B cell (primary cell): ENCODE results near the gene UTRN. TPM values are rescaled to one million over a fixed set of nuclear protein-coding genes. Genes with fewer than 3 reads are reported as not detected.

Experiments used
- ATAC-seq: fragments of 200-7000 bp; cut with Tn5 transposase; one replicate; pipeline ENCODE4 v1.10.0; 2021; ENCODE audit warnings: low read depth, mild to moderate bottlenecking, moderate number of reproducible peaks, moderate library complexity
- CTCF ChIA-PET: fragments of 350-600 bp; sonication (Branson Sonifier 250); formaldehyde crosslinking; loops from one replicate; lab custom pipeline; 2021; ENCODE audit warnings: antibody characterized with exemption, inconsistent platforms; lab: Charles Lee
- POLR2A ChIA-PET: fragments of 350-600 bp; sonication (Branson Sonifier 250); formaldehyde crosslinking; loops from one replicate; lab custom pipeline; 2021; ENCODE audit warnings: antibody characterized with exemption; lab: Charles Lee
- DNase-seq: peaks from one replicate; pipeline ENCODE4 v3.0.0; 2013
- H2AFZ ChIP-seq: 2 replicates; pipeline ENCODE4 v1.6.1; 2012; ENCODE audit warnings: mild to moderate bottlenecking, low read depth, low read length; ENCODE audit not compliant: insufficient read depth, poor library complexity, severe bottlenecking
- H3K27ac ChIP-seq, 2 donors: 1 replicate in 1 of 2; 2 replicates in 1 of 2; pipeline ENCODE4 v1.5.1; 2012 to 2013; ENCODE audit warnings: low read length in 2 of 2, mild to moderate bottlenecking in 2 of 2, moderate library complexity in 1 of 2
- H3K27me3 ChIP-seq, 4 experiments: fragments of 200-600 bp in 1 of 4; sonication (generic) in 1 of 4; replicated peaks in 1 of 4; 1 replicate in 2 of 4; 2 replicates in 2 of 4; pipeline versions ENCODE4 v1.6.1 to v1.7.0; 2013 to 2016; ENCODE audit warnings: low read length in 3 of 4, mild to moderate bottlenecking in 2 of 4, mixed read lengths in 1 of 4, moderate library complexity in 1 of 4; ENCODE audit not compliant: insufficient read depth in 4 of 4, control insufficient read depth in 3 of 4; ENCODE audit errors: control extremely low read depth in 1 of 4
- H3K36me3 ChIP-seq, 2 experiments: replicated peaks in 1 of 2; 1 replicate in 1 of 2; 2 replicates in 1 of 2; pipeline versions ENCODE4 v1.6.1 to v1.7.1; 2013; ENCODE audit warnings: low read length in 1 of 2; ENCODE audit not compliant: insufficient read depth in 2 of 2, control insufficient read depth in 1 of 2; ENCODE audit errors: control extremely low read depth in 1 of 2, extremely low read depth in 1 of 2
- H3K4me1 ChIP-seq, 2 donors: fragments of 200-600 bp in 1 of 2; sonication (generic) in 1 of 2; 1 replicate in 1 of 2; 2 replicates in 1 of 2; pipeline versions ENCODE4 v1.5.1 to v1.6.1; 2013 to 2017; ENCODE audit warnings: low read length in 2 of 2; ENCODE audit not compliant: control insufficient read depth in 2 of 2, insufficient read depth in 2 of 2
- H3K4me2 ChIP-seq: replicated peaks from 2 replicates; pipeline ENCODE3; 2012; ENCODE audit warnings: mild to moderate bottlenecking, low read depth, low read length; ENCODE audit not compliant: poor library complexity, severe bottlenecking
- H3K4me3 ChIP-seq, 5 experiments: fragments of 200-600 bp in 1 of 5; sonication (generic) in 1 of 5; 1 replicate in 3 of 5; 2 replicates in 2 of 5; pipeline versions ENCODE4 v1.5.1 to v1.7.0; 2011 to 2016; ENCODE audit warnings: low read length in 4 of 5, mild to moderate bottlenecking in 4 of 5, low read depth in 2 of 5, control low read depth in 1 of 5, moderate library complexity in 1 of 5; ENCODE audit not compliant: insufficient read depth in 1 of 5; ENCODE audit errors: control extremely low read depth in 1 of 5, extremely low read depth in 1 of 5
- H3K79me2 ChIP-seq: fragments of 200-600 bp; sonication (generic); one replicate; pipeline ENCODE4 v1.6.0; 2016; ENCODE audit warnings: low read length; ENCODE audit not compliant: control insufficient read depth, insufficient read depth
- H3K9ac ChIP-seq: fragments of 200-600 bp; sonication (generic); 2 replicates; pipeline ENCODE4 v1.6.1; 2017; ENCODE audit warnings: mild to moderate bottlenecking, low read length, moderate library complexity
- H3K9me3 ChIP-seq, 3 donors: one replicate each; pipeline versions ENCODE4 v1.6.1 to v1.7.1; 2013; ENCODE audit warnings: low read length in 2 of 3; ENCODE audit not compliant: control insufficient read depth in 2 of 3, insufficient read depth in 1 of 3; ENCODE audit errors: control extremely low read depth in 1 of 3
- H4K20me1 ChIP-seq: 2 replicates; pipeline ENCODE4 v1.6.0; 2012; ENCODE audit warnings: mild to moderate bottlenecking, low read length; ENCODE audit not compliant: insufficient read depth, control insufficient read depth, poor library complexity, severe bottlenecking
- H3K27ac Mint-ChIP-seq: one replicate; pipeline ENCODE4 v1.8.0; 2021; ENCODE audit warnings: mixed read lengths
- H3K27me3 Mint-ChIP-seq: one replicate; pipeline ENCODE4 v1.8.0; 2021; ENCODE audit warnings: mixed read lengths
- H3K4me1 Mint-ChIP-seq: one replicate; pipeline ENCODE4 v1.8.0; 2021; ENCODE audit warnings: mixed read lengths
- H3K4me3 Mint-ChIP-seq: one replicate; pipeline ENCODE4 v1.8.0; 2021; ENCODE audit warnings: mixed read lengths
- H3K9me3 Mint-ChIP-seq: one replicate; pipeline ENCODE4 v1.8.0; 2022; ENCODE audit warnings: mixed read lengths; ENCODE audit not compliant: insufficient read depth
- EZH2 ChIP-seq: IDR thresholded peaks from 2 replicates; pipeline ENCODE4 v1.6.1; 2012; ENCODE audit warnings: borderline replicate concordance, low read depth, mild to moderate bottlenecking, moderate library complexity, low read length; ENCODE audit not compliant: insufficient read depth, poor library complexity, severe bottlenecking
- WGBS: methylation state at CpG from one replicate; pipeline ENCODE4 v1.1.5; 2013; ENCODE audit warnings: missing lambda C conversion rate; ENCODE audit not compliant: insufficient coverage; 5-methylcytosine and 5-hydroxymethylcytosine counted together
- intact Hi-C: fragments of 100-400 bp; cut with micrococcal nuclease; formaldehyde crosslinking; loops from one replicate; pipeline ENCODE4 v1.10.0; 2022
- polyA plus RNA-seq: library from polyadenylated mRNA; depleted of rRNA; stranded (reverse); fragments of >200 nt; gene quantifications from 2 replicates; pipeline ENCODE4 v1.2.3, GENCODE V29; 2012
- total RNA-seq, 2 donors: library from RNA; stranded (reverse); fragments of 120-200 nt in 1 of 2; gene quantifications; 1 replicate in 1 of 2; 2 replicates in 1 of 2; pipeline versions ENCODE4 v1.2.3 to v1.2.4, GENCODE V29; 2013 to 2022
- TF ChIP-seq, protein P1 (sequence below): fragments of 200-600 bp; IDR thresholded peaks from one replicate; pipeline ENCODE4 v1.8.0; 2022; ENCODE audit warnings: antibody characterized with exemption, mild to moderate bottlenecking

UTRN gene
- total and polyA plus RNA-seq, 2 donors (not counting 1 experiment from before 2014, with no cell fraction given): 40.0 to 224 TPM

- H4K20me1 ChIP-seq: no peaks in the 10 kb centered on the region
- H3K4me2 ChIP-seq: no peak overlapping the region
- no peak overlapping the region for H3K9ac ChIP-seq
- peaks cover 23% of the 10 kb centered on the region for H3K27me3 Mint-ChIP-seq
- intact Hi-C loops: no loop called here
- H3K9me3 ChIP-seq: peaks cover 4 to 6% (median 5%) of the 10 kb centered on the region in 3 donors
- no peak overlapping the region for H3K4me3 Mint-ChIP-seq
- no peaks in the 10 kb centered on the region for H3K9me3 Mint-ChIP-seq
- POLR2A ChIA-PET: no interaction called here
- 80% methylated on average over 1 of the region's 3 CpGs for WGBS
- H3K36me3 ChIP-seq: no peaks in the 10 kb centered on the region
- TF ChIP-seq, protein P1, sequence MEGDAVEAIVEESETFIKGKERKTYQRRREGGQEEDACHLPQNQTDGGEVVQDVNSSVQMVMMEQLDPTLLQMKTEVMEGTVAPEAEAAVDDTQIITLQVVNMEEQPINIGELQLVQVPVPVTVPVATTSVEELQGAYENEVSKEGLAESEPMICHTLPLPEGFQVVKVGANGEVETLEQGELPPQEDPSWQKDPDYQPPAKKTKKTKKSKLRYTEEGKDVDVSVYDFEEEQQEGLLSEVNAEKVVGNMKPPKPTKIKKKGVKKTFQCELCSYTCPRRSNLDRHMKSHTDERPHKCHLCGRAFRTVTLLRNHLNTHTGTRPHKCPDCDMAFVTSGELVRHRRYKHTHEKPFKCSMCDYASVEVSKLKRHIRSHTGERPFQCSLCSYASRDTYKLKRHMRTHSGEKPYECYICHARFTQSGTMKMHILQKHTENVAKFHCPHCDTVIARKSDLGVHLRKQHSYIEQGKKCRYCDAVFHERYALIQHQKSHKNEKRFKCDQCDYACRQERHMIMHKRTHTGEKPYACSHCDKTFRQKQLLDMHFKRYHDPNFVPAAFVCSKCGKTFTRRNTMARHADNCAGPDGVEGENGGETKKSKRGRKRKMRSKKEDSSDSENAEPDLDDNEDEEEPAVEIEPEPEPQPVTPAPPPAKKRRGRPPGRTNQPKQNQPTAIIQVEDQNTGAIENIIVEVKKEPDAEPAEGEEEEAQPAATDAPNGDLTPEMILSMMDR: no peak
- TF ChIP-seq EZH2: no peak
- H3K27me3 ChIP-seq: peaks cover 0 to 3% (median 0%) of the 10 kb centered on the region in 4 experiments
- H2AFZ ChIP-seq: no peak overlapping the region
- peaks cover 15% of the 10 kb centered on the region for H3K4me1 Mint-ChIP-seq
- DNase-seq (no peak), ATAC-seq (no peak)
- no peak overlapping the region for H3K4me3 ChIP-seq
- H3K79me2 ChIP-seq: no peaks in the 10 kb centered on the region
- H3K4me1 ChIP-seq: peaks cover 0 to 3% of the 10 kb centered on the region in 2 donors
- CTCF ChIA-PET: interaction anchor here (0.7 kb wide), 1 partner anchor 12 kb away, joined by 3 read pairs; no protein-coding TSS in a partner anchor
- H3K27ac Mint-ChIP-seq: no peak overlapping the region
- no peak overlapping the region for H3K27ac ChIP-seq
Measured at GRCh38 chr6:144248476-144249301, 36.4 kb upstream of the UTRN start.

DNA sequence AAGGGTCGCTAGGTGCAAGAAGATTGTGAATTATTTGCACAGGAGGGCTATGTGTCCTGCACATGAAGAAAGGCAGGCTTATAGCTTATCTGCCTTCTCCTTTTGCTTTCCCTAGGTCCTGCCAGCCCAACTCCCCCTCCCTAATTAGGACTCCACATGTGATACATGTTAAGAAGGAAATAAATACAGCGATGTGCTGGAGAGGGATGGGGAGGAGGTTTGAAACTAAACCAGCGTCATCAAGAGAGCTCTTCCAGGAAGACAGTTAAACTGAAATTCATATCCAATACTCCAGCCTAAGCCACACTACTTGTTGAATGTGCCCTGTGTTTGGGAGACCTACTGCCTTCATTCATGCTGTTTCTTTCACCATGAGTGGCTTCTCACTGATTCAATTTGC, 34.9 kb upstream of the UTRN start:
- no peak for ATAC-seq

More for the DNA sequence above, 34.9 kb upstream of the UTRN start:
- no peak overlapping the region for H3K4me3 ChIP-seq
- Mint-ChIP-seq H3K9me3 (no peaks in the 10 kb centered on the region), H3K27me3 (peaks cover 23% of the 10 kb centered on the region), H3K4me1 (peaks cover 15% of the 10 kb centered on the region), H3K27ac (no peak overlapping the region), H3K4me3 (no peak overlapping the region)
- no peaks in the 10 kb centered on the region for H4K20me1 ChIP-seq
- ChIA-PET POLR2A (no interaction called here), CTCF (interaction anchor here (0.6 kb wide), 2 partner anchors 33 to 231 kb away, joined by 3 to 5 read pairs; no protein-coding TSS in a partner anchor)
- no peak overlapping the region for H3K4me2 ChIP-seq
- no peak overlapping the region for H2AFZ ChIP-seq
- no peaks in the 10 kb centered on the region for H3K36me3 ChIP-seq
- intact Hi-C loops: no loop called here
- no peak overlapping the region for H3K27ac ChIP-seq
- peaks cover 4 to 5% (median 5%) of the 10 kb centered on the region in 3 donors for H3K9me3 ChIP-seq
- no CpG with 5 or more reads among the region's 3 CpGs for WGBS
- H3K27me3 ChIP-seq: peaks cover 0 to 3% (median 0%) of the 10 kb centered on the region in 4 experiments
- no peak for DNase-seq
- no peak overlapping the region for H3K9ac ChIP-seq
- TF ChIP-seq EZH2: no peak
- TF ChIP-seq, protein P1: no peak
- H3K79me2 ChIP-seq: no peaks in the 10 kb centered on the region
- H3K4me1 ChIP-seq: peaks cover 0 to 3% of the 10 kb centered on the region in 2 donors
